ENCODE measurements around the gene APOA4.

- TF ChIP-seq, protein P1, sequence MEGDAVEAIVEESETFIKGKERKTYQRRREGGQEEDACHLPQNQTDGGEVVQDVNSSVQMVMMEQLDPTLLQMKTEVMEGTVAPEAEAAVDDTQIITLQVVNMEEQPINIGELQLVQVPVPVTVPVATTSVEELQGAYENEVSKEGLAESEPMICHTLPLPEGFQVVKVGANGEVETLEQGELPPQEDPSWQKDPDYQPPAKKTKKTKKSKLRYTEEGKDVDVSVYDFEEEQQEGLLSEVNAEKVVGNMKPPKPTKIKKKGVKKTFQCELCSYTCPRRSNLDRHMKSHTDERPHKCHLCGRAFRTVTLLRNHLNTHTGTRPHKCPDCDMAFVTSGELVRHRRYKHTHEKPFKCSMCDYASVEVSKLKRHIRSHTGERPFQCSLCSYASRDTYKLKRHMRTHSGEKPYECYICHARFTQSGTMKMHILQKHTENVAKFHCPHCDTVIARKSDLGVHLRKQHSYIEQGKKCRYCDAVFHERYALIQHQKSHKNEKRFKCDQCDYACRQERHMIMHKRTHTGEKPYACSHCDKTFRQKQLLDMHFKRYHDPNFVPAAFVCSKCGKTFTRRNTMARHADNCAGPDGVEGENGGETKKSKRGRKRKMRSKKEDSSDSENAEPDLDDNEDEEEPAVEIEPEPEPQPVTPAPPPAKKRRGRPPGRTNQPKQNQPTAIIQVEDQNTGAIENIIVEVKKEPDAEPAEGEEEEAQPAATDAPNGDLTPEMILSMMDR (IDR thresholded peaks at IDR 0.05 in 4 of 5, conservative IDR thresholded peaks at IDR 0.05 in 1 of 5): no peak
- no peak for TF ChIP-seq POLR2A (IDR thresholded peaks at IDR 0.05)
These were observed 29.4 kb downstream of the APOA4 start for GRCh38 chr11:116793772-116794097.
